Astrocyte (in vitro differentiated cells and primary cell): ENCODE data around the gene ARSG. TPM values are rescaled to one million over a fixed set of nuclear protein-coding genes. Genes with fewer than 3 reads are reported as not detected.
"Not testable (repeated sequence)": the region's sequence is repeated elsewhere in the genome, so short reads cannot be mapped to it uniquely, and the experiment has no call there.

Experiments used
- DNase-seq: peaks from one replicate; pipeline ENCODE4 v3.0.0-alpha.2; 2010; ENCODE audit warnings: low read depth
- FAIRE-seq: peaks from 2 replicates; lab custom pipeline; 2011; peaks lifted over from hg19 to GRCh38; lab: Jason Lieb, UNC
- H2AFZ ChIP-seq: 2 replicates; pipeline ENCODE4 v1.6.0; 2012; ENCODE audit warnings: low read depth, low read length, inconsistent platforms
- H3K27ac ChIP-seq: 2 replicates; pipeline ENCODE4 v1.5.1; 2011; ENCODE audit warnings: low read depth, low read length, inconsistent platforms
- H3K27me3 ChIP-seq: 2 replicates; pipeline ENCODE4 v1.6.0; 2011; ENCODE audit warnings: low read length, inconsistent platforms; ENCODE audit not compliant: insufficient read depth
- H3K36me3 ChIP-seq: 2 replicates; pipeline ENCODE4 v1.5.1; 2011; ENCODE audit warnings: low read length, inconsistent platforms; ENCODE audit not compliant: insufficient read depth
- H3K4me1 ChIP-seq: 2 replicates; pipeline ENCODE4 v1.5.1; 2011; ENCODE audit warnings: low read length, inconsistent platforms; ENCODE audit not compliant: insufficient read depth
- H3K4me2 ChIP-seq: 2 replicates; pipeline ENCODE4 v1.6.0; 2012; ENCODE audit warnings: low read length, inconsistent platforms
- H3K4me3 ChIP-seq: 2 replicates; pipeline ENCODE4 v1.5.1; 2011; ENCODE audit warnings: low read depth, mild to moderate bottlenecking, low read length, inconsistent platforms; ENCODE audit not compliant: insufficient read depth
- H3K79me2 ChIP-seq: 2 replicates; pipeline ENCODE4 v1.6.0; 2012; ENCODE audit warnings: mild to moderate bottlenecking, low read length, inconsistent platforms; ENCODE audit not compliant: insufficient read depth
- H3K9ac ChIP-seq: 2 replicates; pipeline ENCODE4 v1.6.0; 2012; ENCODE audit warnings: mild to moderate bottlenecking, low read length, inconsistent platforms
- H3K9me3 ChIP-seq: 2 replicates; pipeline ENCODE4 v1.5.1; 2012; ENCODE audit warnings: low read depth, mild to moderate bottlenecking, low read length, inconsistent platforms; ENCODE audit not compliant: insufficient read depth
- H4K20me1 ChIP-seq: 2 replicates; pipeline ENCODE4 v1.6.0; 2012; ENCODE audit warnings: low read length, inconsistent platforms; ENCODE audit not compliant: insufficient read depth
- H3K27ac Mint-ChIP-seq: one replicate; pipeline ENCODE4 v1.8.0; 2021; ENCODE audit warnings: mild to moderate bottlenecking, mixed read lengths; ENCODE audit not compliant: unreplicated experiment
- H3K27me3 Mint-ChIP-seq: one replicate; pipeline ENCODE4 v1.8.0; 2021; ENCODE audit warnings: low read depth, mixed read lengths; ENCODE audit not compliant: unreplicated experiment
- H3K36me3 Mint-ChIP-seq: one replicate; pipeline ENCODE4 v1.8.0; 2021; ENCODE audit warnings: low read depth, mixed read lengths; ENCODE audit not compliant: unreplicated experiment
- H3K4me1 Mint-ChIP-seq: one replicate; pipeline ENCODE4 v1.8.0; 2021; ENCODE audit warnings: low read depth, mixed read lengths; ENCODE audit not compliant: unreplicated experiment
- H3K4me3 Mint-ChIP-seq: one replicate; pipeline ENCODE4 v1.8.0; 2021; ENCODE audit warnings: mild to moderate bottlenecking, moderate library complexity, mixed read lengths; ENCODE audit not compliant: unreplicated experiment
- H3K9me3 Mint-ChIP-seq: one replicate; pipeline ENCODE4 v1.8.0; 2021; ENCODE audit warnings: mild to moderate bottlenecking, mixed read lengths; ENCODE audit not compliant: unreplicated experiment
- CTCF ChIP-seq: IDR thresholded peaks from 2 replicates; pipeline ENCODE4 v1.5.1; 2011; ENCODE audit warnings: low read depth, mild to moderate bottlenecking, inconsistent platforms, low read length, moderate library complexity; ENCODE audit not compliant: insufficient read depth
- EZH2 ChIP-seq: IDR thresholded peaks from 2 replicates; pipeline ENCODE4 v1.6.1; 2012; ENCODE audit warnings: mild to moderate bottlenecking, low read length, inconsistent platforms; ENCODE audit not compliant: insufficient read depth
- total RNA-seq: library from RNA; stranded (reverse); gene quantifications from 2 replicates; pipeline ENCODE4 v1.2.1, GENCODE V29; 2021

ARSG gene
- total RNA-seq, 1 donor from 2014 or later = 2.6 TPM

GRCh38 chr17:68248891-68249290 lies 42.4 kb upstream of the ARSG start:
- Histone ChIP-seq H3K9ac (peak overlapping the region; percentile 94), H3K4me3 (peak overlapping the region; percentile 91), H3K4me2 (peak overlapping the region; percentile 90), H3K27ac (no peak overlapping the region), H3K27me3 (no peaks in the 10 kb centered on the region), H3K79me2 (peaks cover 8% of the 10 kb centered on the region), H3K4me1 (peaks cover 9% of the 10 kb centered on the region), H4K20me1 (no peaks in the 10 kb centered on the region), H3K9me3 (no peaks in the 10 kb centered on the region), H3K36me3 (no peaks in the 10 kb centered on the region), H2AFZ (no peak overlapping the region)
- peak overlapping the region; percentile 82 for H3K27ac Mint-ChIP-seq
- H3K9me3 Mint-ChIP-seq = no peaks in the 10 kb centered on the region
- FAIRE-seq (no peak), DNase-seq (no peak)
- no peaks in the 10 kb centered on the region for H3K27me3 Mint-ChIP-seq
- no peaks in the 10 kb centered on the region for H3K36me3 Mint-ChIP-seq
- no peak for TF ChIP-seq CTCF
- TF ChIP-seq EZH2 = no peak
- peak overlapping the region; percentile 93 for H3K4me3 Mint-ChIP-seq
- peaks cover 4% of the 10 kb centered on the region for H3K4me1 Mint-ChIP-seq

- Histone ChIP-seq H4K20me1 (no peaks in the 10 kb centered on the region), H3K27ac (no peak overlapping the region), H3K79me2 (peaks cover 8% of the 10 kb centered on the region), H3K27me3 (no peaks in the 10 kb centered on the region), H3K9me3 (no peaks in the 10 kb centered on the region), H3K4me1 (peaks cover 9% of the 10 kb centered on the region), H3K36me3 (no peaks in the 10 kb centered on the region), H2AFZ (no peak overlapping the region), H3K4me3 (no peak overlapping the region), H3K9ac (no peak overlapping the region), H3K4me2 (peak overlapping the region; percentile 90)
- DNase-seq = no peak
- H3K36me3 Mint-ChIP-seq = peaks cover 2% of the 10 kb centered on the region
- no peaks in the 10 kb centered on the region for H3K9me3 Mint-ChIP-seq
- no peak overlapping the region for H3K27ac Mint-ChIP-seq
- H3K4me3 Mint-ChIP-seq = peak overlapping the region; percentile 93
- no peak for TF ChIP-seq EZH2
- TF ChIP-seq CTCF = no peak
- FAIRE-seq = no peak
- peaks cover 4% of the 10 kb centered on the region for H3K4me1 Mint-ChIP-seq
- H3K27me3 Mint-ChIP-seq = no peaks in the 10 kb centered on the region
These were observed 41.9 kb upstream of the ARSG start for GRCh38 chr17:68249354-68249765.

GRCh38 chr17:68253426-68253825 lies 37.9 kb upstream of the ARSG start:
- H3K79me2 ChIP-seq, H4K20me1 ChIP-seq, H3K36me3 ChIP-seq, H3K4me3 ChIP-seq, H3K9me3 Mint-ChIP-seq, H3K4me3 Mint-ChIP-seq, H3K9ac ChIP-seq, H3K27ac ChIP-seq, FAIRE-seq, DNase-seq, H3K36me3 Mint-ChIP-seq, H3K4me1 ChIP-seq, H3K27me3 Mint-ChIP-seq, H3K9me3 ChIP-seq, H3K27me3 ChIP-seq, H2AFZ ChIP-seq, H3K27ac Mint-ChIP-seq, H3K4me2 ChIP-seq, H3K4me1 Mint-ChIP-seq: not testable (repeated sequence)
